Gastroesophageal sphincter (tissue), 3 donors: Measurements from ENCODE around the gene TP53TG3F.
"Not testable (repeated sequence)": the region's sequence is repeated elsewhere in the genome, so short reads cannot be mapped to it uniquely, and the experiment has no call there.

Experiments used
- CTCF ChIP-seq, 4 experiments: fragments of 200-600 bp in 2 of 4; fragments of 450-650 bp in 2 of 4; sonication (generic) in 1 of 4; IDR thresholded peaks; one replicate each; pipeline ENCODE4 v1.5.1; 2017 to 2019; ENCODE audit warnings: antibody characterized with exemption in 4 of 4, mild to moderate bottlenecking in 2 of 4, moderate library complexity in 2 of 4
- POLR2A ChIP-seq, 2 donors: fragments of 450-650 bp; IDR thresholded peaks; one replicate each; pipeline ENCODE4 v1.6.1; 2017; ENCODE audit warnings: antibody characterized with exemption in 2 of 2, mild to moderate bottlenecking in 2 of 2, moderate library complexity in 1 of 2
- POLR2AphosphoS5 ChIP-seq: sonication (generic); formaldehyde crosslinking; IDR thresholded peaks from one replicate; pipeline ENCODE4 v1.6.1; 2017; ENCODE audit warnings: antibody characterized with exemption

DNA sequence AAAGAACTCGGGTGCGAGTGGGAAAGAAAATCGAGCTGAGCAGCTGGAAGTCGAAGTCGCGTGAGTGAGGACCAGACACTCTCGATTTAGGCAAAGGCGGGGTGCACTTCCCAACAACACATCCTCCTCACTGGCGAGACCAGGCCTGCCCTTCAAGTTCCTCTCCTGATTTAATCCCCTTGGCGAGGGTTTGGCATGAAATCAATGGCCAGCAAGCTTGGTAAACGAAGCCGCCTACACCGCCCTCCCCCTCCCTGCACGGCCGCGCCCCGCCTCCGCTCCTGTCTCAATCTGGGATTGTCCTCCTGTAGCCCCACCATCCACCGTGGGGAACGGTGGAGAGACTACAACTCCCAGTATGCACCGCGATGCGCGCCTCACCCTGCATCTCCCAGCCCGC is at the start of gene TP53TG3F:
- TF ChIP-seq POLR2AphosphoS5; CTCF (IDR thresholded peaks at IDR 0.05); POLR2A (IDR thresholded peaks at IDR 0.05): not testable (repeated sequence)
